ENCODE data around the gene EHBP1. TPM values are rescaled to one million over a fixed set of nuclear protein-coding genes. Genes with fewer than 3 reads are reported as not detected.
A peak's percentile ranks its signal among the peaks of the same experiment; 100 is the strongest.

EHBP1 gene
- polyA plus RNA-seq, 1 of the 3 experiments (the other 2 are of a cell fraction): 62.7 TPM

DNA sequence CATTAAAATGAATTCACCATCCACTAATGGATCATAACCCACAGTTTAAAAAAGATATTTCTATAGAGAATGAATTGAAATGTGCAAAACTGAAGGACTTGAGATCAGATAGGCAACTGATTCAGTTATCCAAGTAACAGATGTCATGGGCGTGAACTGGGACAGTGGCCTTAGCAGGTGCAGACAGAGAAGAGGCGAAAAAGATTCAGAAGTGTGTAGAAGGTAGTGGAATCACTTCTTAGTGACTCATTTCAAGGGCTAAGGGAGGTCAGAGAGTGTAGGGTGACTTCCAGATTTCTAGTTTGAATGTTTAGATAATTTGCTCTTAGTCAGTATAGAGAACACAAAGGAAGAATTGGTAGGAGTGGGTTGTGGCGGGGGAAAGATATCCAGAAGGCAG, 79.7 kb downstream of the EHBP1 start (continued):
- TF ChIP-seq, protein P1, sequence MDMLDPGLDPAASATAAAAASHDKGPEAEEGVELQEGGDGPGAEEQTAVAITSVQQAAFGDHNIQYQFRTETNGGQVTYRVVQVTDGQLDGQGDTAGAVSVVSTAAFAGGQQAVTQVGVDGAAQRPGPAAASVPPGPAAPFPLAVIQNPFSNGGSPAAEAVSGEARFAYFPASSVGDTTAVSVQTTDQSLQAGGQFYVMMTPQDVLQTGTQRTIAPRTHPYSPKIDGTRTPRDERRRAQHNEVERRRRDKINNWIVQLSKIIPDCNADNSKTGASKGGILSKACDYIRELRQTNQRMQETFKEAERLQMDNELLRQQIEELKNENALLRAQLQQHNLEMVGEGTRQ (IDR thresholded peaks at IDR 0.05; ENCODE audit: borderline replicate concordance, low read depth, low read length): no peak
- TF ChIP-seq RFX5 (IDR thresholded peaks at IDR 0.05; ENCODE audit: low read length) (no peak), CTCF (IDR thresholded peaks at IDR 0.05) (no peak)

DNA sequence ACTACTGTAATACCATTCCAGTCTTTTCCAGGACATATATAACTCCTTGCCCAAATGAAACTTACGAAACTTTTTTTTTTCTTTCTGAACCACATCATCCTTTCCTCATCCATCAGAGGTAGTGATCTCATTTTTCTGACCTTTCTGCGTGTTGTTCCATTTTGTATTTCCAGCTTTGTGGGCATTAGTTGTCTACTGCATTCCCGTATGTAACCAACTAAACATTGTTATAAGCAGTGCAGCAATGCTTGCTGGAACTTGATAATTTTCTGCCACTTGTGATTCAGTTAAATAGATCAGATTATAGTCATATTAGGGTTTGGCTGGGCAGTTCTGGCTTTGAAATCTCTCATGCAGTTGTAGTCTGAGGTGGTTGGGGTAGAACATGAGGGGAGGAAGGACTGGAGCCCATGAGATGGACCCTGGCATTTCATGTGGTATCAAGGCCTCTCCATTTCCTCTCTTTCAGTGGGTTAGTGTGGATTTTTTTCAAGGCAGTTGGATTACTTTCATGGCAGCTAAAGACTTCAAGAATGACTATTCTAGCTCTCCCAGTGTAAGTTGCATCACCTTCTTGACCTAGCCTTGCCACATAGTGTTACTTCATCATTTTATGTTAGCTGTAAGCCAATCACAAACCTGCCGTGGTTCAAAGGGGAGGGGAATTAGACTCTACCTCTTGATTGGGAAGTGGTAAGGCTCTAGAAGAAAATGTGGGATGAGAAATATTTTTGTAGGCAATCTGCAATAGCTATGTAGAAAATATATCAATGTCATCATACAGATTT, 80.5 kb downstream of the EHBP1 start:
- H3K36me3 ChIP-seq (replicated peaks in 1 of 2; ENCODE audit: control insufficient read depth in 1 of 2, insufficient read depth in 2 of 2, low read length in 1 of 2): peaks cover 0 to 6% of the 10 kb centered on the region in 2 experiments
- H4K20me1 ChIP-seq (ENCODE audit: insufficient read depth): peaks cover 4% of the 10 kb centered on the region; the same call in 1 of the 2 replicates
- H3K9me3 ChIP-seq: no peaks in the 10 kb centered on the region
- ChIA-PET CTCF (interaction anchor here (1.1 to 3.6 kb wide), 11 partner anchors 8 to 706 kb away, joined by 3 to 34 read pairs (median 5); no protein-coding TSS in a partner anchor), POLR2A (no interaction called here)
- no peaks in the 10 kb centered on the region; a peak in 2 of 4 replicates for H3K4me1 ChIP-seq (ENCODE audit: control insufficient read depth in 1 of 2, insufficient read depth in 2 of 2, low read depth in 1 of 2, low read length in 1 of 2)
- TF ChIP-seq FOSL2 (IDR thresholded peaks at IDR 0.05; ENCODE audit: borderline replicate concordance, low read depth) (no peak), NRF1 (IDR thresholded peaks at IDR 0.05; ENCODE audit: low read depth, low read length) (no peak), ZBTB33 (IDR thresholded peaks at IDR 0.05; ENCODE audit: borderline replicate concordance, low read depth) (no peak)
- H2AFZ ChIP-seq (ENCODE audit: low read depth): no peak overlapping the region
- peaks cover 21% of the 10 kb centered on the region for H3K79me2 ChIP-seq (ENCODE audit: insufficient read depth)
- H3K27ac ChIP-seq (ENCODE audit: low read depth in 2 of 2, low read length in 1 of 2): no peak overlapping the region
- peaks cover 9% of the 10 kb centered on the region for H3F3A ChIP-seq (replicated peaks; ENCODE audit: insufficient read depth)
- H3K27me3 ChIP-seq (ENCODE audit: insufficient read depth): no peaks in the 10 kb centered on the region
- H3K9ac ChIP-seq: no peak overlapping the region
- no peaks in the 10 kb centered on the region for H3K9me2 ChIP-seq
- WGBS (ENCODE audit: low lambda C conversion rate): 87% methylated on average over 4 of the region's 4 CpGs
- H3K4me3 ChIP-seq (ENCODE audit: low read depth in 2 of 2, low read length in 1 of 2): no peak overlapping the region
- no peak overlapping the region for H3K4me2 ChIP-seq
- DNase-seq: no peak

DNA sequence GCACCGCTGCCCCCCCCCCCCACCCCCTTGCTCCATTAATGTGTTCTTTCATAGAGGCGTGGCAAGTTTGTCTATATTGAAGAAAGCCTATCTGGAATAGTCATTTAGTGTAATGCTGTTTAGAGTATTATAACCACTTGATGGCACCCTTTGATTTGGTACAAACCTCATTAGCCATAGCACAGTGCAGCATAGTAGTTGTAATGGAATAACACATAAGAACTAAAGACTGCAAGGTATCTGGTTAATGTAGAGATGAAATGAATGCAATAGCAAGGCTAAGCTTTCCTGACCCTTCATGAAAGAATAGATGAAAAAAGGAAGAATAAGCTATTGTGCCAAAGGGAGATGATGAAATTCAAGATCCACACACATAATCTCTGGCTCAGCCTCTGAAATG, 81.9 kb downstream of the EHBP1 start:
- Histone ChIP-seq H3K27me3 (ENCODE audit: insufficient read depth) (no peaks in the 10 kb centered on the region), H3F3A (replicated peaks; ENCODE audit: insufficient read depth) (peaks cover 9% of the 10 kb centered on the region), H4K20me1 (ENCODE audit: insufficient read depth) (peaks cover 4% of the 10 kb centered on the region; the same call in 1 of the 2 replicates), H3K9ac (no peak overlapping the region), H2AFZ (ENCODE audit: low read depth) (no peak overlapping the region), H3K4me1 (ENCODE audit: control insufficient read depth in 1 of 2, insufficient read depth in 2 of 2, low read depth in 1 of 2, low read length in 1 of 2) (no peaks in the 10 kb centered on the region; a peak in 2 of 4 replicates), H3K27ac (ENCODE audit: low read depth in 2 of 2, low read length in 1 of 2) (no peak overlapping the region), H3K4me3 (ENCODE audit: low read depth in 2 of 2, low read length in 1 of 2) (no peak overlapping the region), H3K9me2 (no peaks in the 10 kb centered on the region), H3K4me2 (no peak overlapping the region), H3K79me2 (ENCODE audit: insufficient read depth) (peaks cover 16% of the 10 kb centered on the region), H3K9me3 (no peaks in the 10 kb centered on the region), H3K36me3 (replicated peaks in 1 of 2; ENCODE audit: control insufficient read depth in 1 of 2, insufficient read depth in 2 of 2, low read length in 1 of 2) (no peaks in the 10 kb centered on the region)
- CTCF ChIA-PET: interaction anchor here (0.6 to 3.6 kb wide), 27 partner anchors 9 to 800 kb away, joined by 3 to 34 read pairs (median 3); partner anchors contain the start of genes TMEM17 and WDPCP
- peak; percentile 31 for DNase-seq
- POLR2A ChIA-PET: no interaction called here
- 43% methylated on average over 2 of the region's 2 CpGs for WGBS (ENCODE audit: low lambda C conversion rate)
- peak; percentile 82 for TF ChIP-seq RAD21 (IDR thresholded peaks at IDR 0.05; ENCODE audit: low read length)
- peak; percentile 54 for TF ChIP-seq SMC3 (IDR thresholded peaks at IDR 0.05; ENCODE audit: low read depth, low read length)
- no peak for TF ChIP-seq TAF1 (IDR thresholded peaks at IDR 0.05; ENCODE audit: borderline replicate concordance, low read depth, low read length)
- no peak for TF ChIP-seq MAX (IDR thresholded peaks at IDR 0.05; ENCODE audit: low read depth)
- no peak for TF ChIP-seq RCOR1 (IDR thresholded peaks at IDR 0.05; ENCODE audit: low read length)
- no peak for TF ChIP-seq REST (IDR thresholded peaks at IDR 0.05; ENCODE audit: low read depth, low read length)
